Activated effector memory CD4-positive, alpha-beta T cell treated with Interleukin-2 at 50 U/mL for 16 hours (primary cell): ENCODE results near the gene WDR76.

ENCODE experiments used
- DNase-seq: peaks from one replicate; pipeline ENCODE4 v3.0.0-alpha.2; 2020

Gene WDR76

GRCh38 chr15:43915631-43916325 is 89.0 kb downstream of the WDR76 start:
- DNase-seq, result no peak

GRCh38 chr15:43916326-43916660 is 89.5 kb downstream of the WDR76 start:
- DNase-seq, result no peak
